ENCODE measurements around the gene BCL7C.
A peak's percentile ranks its signal among the peaks of the same experiment; 100 is the strongest.

Gene BCL7C

GRCh38 chr16:30922960-30923535 is 29.2 kb upstream of the BCL7C start:
- DNase-seq (ENCODE audit: low spot score) (peak; percentile 98), FAIRE-seq (peak; percentile 87)

GRCh38 chr16:30922420-30922959 is 28.6 kb upstream of the BCL7C start:
- FAIRE-seq (peak; percentile 95), DNase-seq (ENCODE audit: low spot score) (peak; percentile 98)

- DNase-seq (ENCODE audit: low spot score) (peak; percentile 52), FAIRE-seq (no peak)
These were observed 28.0 kb upstream of the BCL7C start for GRCh38 chr16:30921748-30922419.

GRCh38 chr16:30921459-30921747 is 27.5 kb upstream of the BCL7C start:
- no peak for FAIRE-seq
- no peak for DNase-seq (ENCODE audit: low spot score)

GRCh38 chr16:30920891-30921290 is 27.0 kb upstream of the BCL7C start:
- DNase-seq (ENCODE audit: low spot score) (no peak), FAIRE-seq (no peak)

- no peak for FAIRE-seq
- DNase-seq (ENCODE audit: low spot score), result no peak
These were observed 24.7 kb upstream of the BCL7C start for GRCh38 chr16:30918614-30919013.

GRCh38 chr16:30914830-30915229 is 21.0 kb upstream of the BCL7C start:
- no peak for FAIRE-seq

GRCh38 chr16:30912794-30913412 is 19.0 kb upstream of the BCL7C start:
- FAIRE-seq, result no peak
- DNase-seq (ENCODE audit: low spot score), result no peak

More at GRCh38 chr16:30914830-30915229, 21.0 kb upstream of the BCL7C start:
- DNase-seq (ENCODE audit: low spot score), result no peak

GRCh38 chr16:30910427-30911029 is 16.7 kb upstream of the BCL7C start:
- FAIRE-seq (no peak), DNase-seq (ENCODE audit: low spot score) (no peak)

- FAIRE-seq, result no peak
- DNase-seq (ENCODE audit: low spot score), result no peak
These were observed 13.2 kb upstream of the BCL7C start for GRCh38 chr16:30907064-30907463.

GRCh38 chr16:30904114-30904780 is 10.4 kb upstream of the BCL7C start:
- no peak for FAIRE-seq
- no peak for DNase-seq (ENCODE audit: low spot score)

GRCh38 chr16:30903596-30903995 is 9.7 kb upstream of the BCL7C start:
- FAIRE-seq, result no peak
- DNase-seq (ENCODE audit: low spot score), result no peak

GRCh38 chr16:30903002-30903401 is 9.1 kb upstream of the BCL7C start:
- DNase-seq (ENCODE audit: low spot score) (no peak), FAIRE-seq (no peak)

GRCh38 chr16:30902029-30902972 is 8.4 kb upstream of the BCL7C start:
- peak; percentile 33 for DNase-seq (ENCODE audit: low spot score)

GRCh38 chr16:30901201-30902028 is 7.5 kb upstream of the BCL7C start:
- FAIRE-seq (no peak), DNase-seq (ENCODE audit: low spot score) (no peak)

More at GRCh38 chr16:30902029-30902972, 8.4 kb upstream of the BCL7C start:
- FAIRE-seq, result no peak

GRCh38 chr16:30900588-30900987 is 6.7 kb upstream of the BCL7C start:
- no peak for FAIRE-seq

GRCh38 chr16:30899794-30900193 is 5.9 kb upstream of the BCL7C start:
- DNase-seq (ENCODE audit: low spot score) (no peak), FAIRE-seq (no peak)

More at GRCh38 chr16:30900588-30900987, 6.7 kb upstream of the BCL7C start:
- DNase-seq (ENCODE audit: low spot score), result no peak

- DNase-seq (ENCODE audit: low spot score), result no peak
- no peak for FAIRE-seq
These were observed 3.2 kb upstream of the BCL7C start for GRCh38 chr16:30896889-30897733.

Data from RCC 7860 (cell line).